Hepatic stellate cell (primary cell): Measurements from ENCODE around the gene PHLPP2.

ENCODE experiments used
- DNase-seq: peaks from one replicate; pipeline ENCODE4 v3.0.0; 2011; ENCODE audit warnings: low spot score

PHLPP2 gene

GRCh38 chr16:71670537-71670936, 54.0 kb downstream of the PHLPP2 start:
- no peak for DNase-seq

GRCh38 chr16:71669926-71670536, 54.5 kb downstream of the PHLPP2 start:
- no peak for DNase-seq

- DNase-seq: no peak
Observed at GRCh38 chr16:71666928-71667707, 57.4 kb downstream of the PHLPP2 start.

GRCh38 chr16:71666264-71666663, 58.2 kb downstream of the PHLPP2 start:
- no peak for DNase-seq

GRCh38 chr16:71659471-71659870, 65.0 kb downstream of the PHLPP2 start:
- DNase-seq: no peak

- DNase-seq: no peak
Observed at GRCh38 chr16:71658771-71659170, 65.7 kb downstream of the PHLPP2 start.

GRCh38 chr16:71649704-71650103, 74.8 kb downstream of the PHLPP2 start:
- no peak for DNase-seq

- DNase-seq: no peak
Observed at GRCh38 chr16:71648921-71649320, 75.6 kb downstream of the PHLPP2 start.

- DNase-seq: no peak
Observed at GRCh38 chr16:71648162-71648561, 76.3 kb downstream of the PHLPP2 start.

- no peak for DNase-seq
Observed at GRCh38 chr16:71647391-71647790, 77.1 kb downstream of the PHLPP2 start.

GRCh38 chr16:71645450-71645849, 79.1 kb downstream of the PHLPP2 start:
- DNase-seq: peak; percentile 38

GRCh38 chr16:71637398-71637797, 87.1 kb downstream of the PHLPP2 start:
- peak; percentile 71 for DNase-seq

- no peak for DNase-seq
Observed at GRCh38 chr16:71635632-71636031, 88.9 kb downstream of the PHLPP2 start.

- DNase-seq: no peak
Observed at GRCh38 chr16:71631776-71632175, 92.7 kb downstream of the PHLPP2 start.

- no peak for DNase-seq
Observed at GRCh38 chr16:71630808-71631207, 93.7 kb downstream of the PHLPP2 start.

GRCh38 chr16:71629278-71630016, 95.1 kb downstream of the PHLPP2 start:
- DNase-seq: no peak

- DNase-seq: no peak
Observed at GRCh38 chr16:71628810-71629209, 95.7 kb downstream of the PHLPP2 start.

GRCh38 chr16:71627731-71628181, 96.7 kb downstream of the PHLPP2 start:
- no peak for DNase-seq

- no peak for DNase-seq
Observed at GRCh38 chr16:71626858-71627213, 97.7 kb downstream of the PHLPP2 start.

- no peak for DNase-seq
Observed at GRCh38 chr16:71626018-71626857, 98.3 kb downstream of the PHLPP2 start, which contains the start of gene MARVELD3. Gene MARVELD3 (plus strand): TSS chr16:71626184. CDS start chr16:71626230, 46 bp downstream.

GRCh38 chr16:71625113-71625850, 99.2 kb downstream of the PHLPP2 start:
- DNase-seq: no peak
